ENCODE measurements around the gene EXOC2.

DNA sequence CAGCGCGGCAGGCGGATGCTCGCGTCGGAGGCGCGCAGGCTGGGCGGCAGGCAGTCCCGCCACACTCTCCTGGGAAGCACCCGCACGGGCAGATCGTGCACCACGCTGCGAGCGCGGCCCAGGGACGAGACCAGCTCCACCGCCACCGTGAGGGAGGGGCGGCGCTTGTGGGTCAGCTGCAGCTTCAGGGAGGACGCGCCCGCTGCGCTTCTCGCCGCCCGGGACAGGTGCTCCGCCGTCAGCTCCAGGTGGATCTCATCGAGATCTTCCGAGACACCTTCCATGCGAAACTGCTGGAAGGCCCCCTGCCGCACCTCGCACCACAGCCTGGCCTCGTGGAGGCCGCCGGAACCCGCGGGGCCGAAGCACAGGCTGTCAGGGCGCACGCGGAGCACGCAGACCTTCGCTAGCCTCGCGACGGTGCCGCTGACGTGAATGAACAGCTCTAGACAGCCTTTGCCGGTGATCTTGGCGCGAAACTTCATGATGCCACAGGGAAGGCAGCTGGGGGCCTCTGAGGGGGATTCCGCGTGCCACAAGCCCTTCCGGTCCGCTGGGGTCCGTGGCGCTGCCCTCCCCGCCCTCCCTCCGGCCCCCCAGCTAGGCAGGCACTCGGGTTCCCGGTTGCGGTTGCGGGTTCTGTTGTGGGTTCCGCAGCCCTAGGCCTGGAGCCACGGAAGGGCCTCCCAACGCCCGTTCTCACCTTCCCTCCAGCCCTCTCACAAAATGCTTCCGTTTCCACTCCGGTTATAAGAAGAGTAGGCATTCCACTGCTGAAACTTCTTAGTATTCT, 36.3 kb downstream of the EXOC2 start, which contains the start of gene HUS1B:
- TF ChIP-seq CTCF (conservative IDR thresholded peaks at IDR 0.05; ENCODE audit: low read length) (no peak), EZH2phosphoT487 (IDR thresholded peaks at IDR 0.05; ENCODE audit: borderline replicate concordance, low read depth, low read length) (no peak)

Data from OCI-LY7 (cell line).